ENCODE measurements around the gene C9. TPM values are rescaled to one million over a fixed set of nuclear protein-coding genes. Genes with fewer than 3 reads are reported as not detected.
A peak's percentile ranks its signal among the peaks of the same experiment; 100 is the strongest.
"Not testable (repeated sequence)": the region's sequence is repeated elsewhere in the genome, so short reads cannot be mapped to it uniquely, and the experiment has no call there.

Gene C9
- total RNA-seq, 1 donor from 2014 or later, result not detected

DNA sequence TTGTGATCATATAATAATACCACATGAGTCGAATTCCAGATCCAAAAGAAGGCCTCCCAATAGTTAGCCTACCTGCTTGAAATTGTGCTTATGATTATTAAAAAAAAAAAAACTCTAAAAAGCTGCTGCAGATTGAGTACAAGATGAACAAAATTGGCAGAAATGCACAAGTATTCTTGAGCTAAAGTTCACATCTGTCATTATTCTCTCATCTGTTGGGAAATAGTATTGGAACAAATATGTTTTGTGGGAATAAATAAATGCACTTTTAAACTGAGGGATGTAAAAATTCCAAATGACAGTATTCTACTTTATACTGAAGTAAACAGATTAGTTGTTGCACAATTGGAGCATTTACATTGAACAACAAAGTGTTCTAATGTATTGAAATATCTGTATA is 44.7 kb upstream of the C9 start:
- H3K27me3 ChIP-seq, result no peaks in the 10 kb centered on the region
- H3K27ac ChIP-seq, result no peak overlapping the region
- no peaks in the 10 kb centered on the region for H3K9me3 ChIP-seq
- H3K4me3 ChIP-seq, result no peak overlapping the region
- TF ChIP-seq, protein P1, sequence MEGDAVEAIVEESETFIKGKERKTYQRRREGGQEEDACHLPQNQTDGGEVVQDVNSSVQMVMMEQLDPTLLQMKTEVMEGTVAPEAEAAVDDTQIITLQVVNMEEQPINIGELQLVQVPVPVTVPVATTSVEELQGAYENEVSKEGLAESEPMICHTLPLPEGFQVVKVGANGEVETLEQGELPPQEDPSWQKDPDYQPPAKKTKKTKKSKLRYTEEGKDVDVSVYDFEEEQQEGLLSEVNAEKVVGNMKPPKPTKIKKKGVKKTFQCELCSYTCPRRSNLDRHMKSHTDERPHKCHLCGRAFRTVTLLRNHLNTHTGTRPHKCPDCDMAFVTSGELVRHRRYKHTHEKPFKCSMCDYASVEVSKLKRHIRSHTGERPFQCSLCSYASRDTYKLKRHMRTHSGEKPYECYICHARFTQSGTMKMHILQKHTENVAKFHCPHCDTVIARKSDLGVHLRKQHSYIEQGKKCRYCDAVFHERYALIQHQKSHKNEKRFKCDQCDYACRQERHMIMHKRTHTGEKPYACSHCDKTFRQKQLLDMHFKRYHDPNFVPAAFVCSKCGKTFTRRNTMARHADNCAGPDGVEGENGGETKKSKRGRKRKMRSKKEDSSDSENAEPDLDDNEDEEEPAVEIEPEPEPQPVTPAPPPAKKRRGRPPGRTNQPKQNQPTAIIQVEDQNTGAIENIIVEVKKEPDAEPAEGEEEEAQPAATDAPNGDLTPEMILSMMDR (IDR thresholded peaks at IDR 0.05), result no peak
- no peak for TF ChIP-seq POLR2A (IDR thresholded peaks at IDR 0.05)
- no peak for TF ChIP-seq POLR2AphosphoS5 (IDR thresholded peaks at IDR 0.05; ENCODE audit: insufficient read depth in 1 of 2, low read depth in 1 of 2)
- no peaks in the 10 kb centered on the region for H3K36me3 ChIP-seq
- no peak for DNase-seq (ENCODE audit: extremely low spot score in 2 of 2)
- intact Hi-C loops (cut with DNase I), result no loop called here
- peaks cover 54% of the 10 kb centered on the region for H3K4me1 ChIP-seq

DNA sequence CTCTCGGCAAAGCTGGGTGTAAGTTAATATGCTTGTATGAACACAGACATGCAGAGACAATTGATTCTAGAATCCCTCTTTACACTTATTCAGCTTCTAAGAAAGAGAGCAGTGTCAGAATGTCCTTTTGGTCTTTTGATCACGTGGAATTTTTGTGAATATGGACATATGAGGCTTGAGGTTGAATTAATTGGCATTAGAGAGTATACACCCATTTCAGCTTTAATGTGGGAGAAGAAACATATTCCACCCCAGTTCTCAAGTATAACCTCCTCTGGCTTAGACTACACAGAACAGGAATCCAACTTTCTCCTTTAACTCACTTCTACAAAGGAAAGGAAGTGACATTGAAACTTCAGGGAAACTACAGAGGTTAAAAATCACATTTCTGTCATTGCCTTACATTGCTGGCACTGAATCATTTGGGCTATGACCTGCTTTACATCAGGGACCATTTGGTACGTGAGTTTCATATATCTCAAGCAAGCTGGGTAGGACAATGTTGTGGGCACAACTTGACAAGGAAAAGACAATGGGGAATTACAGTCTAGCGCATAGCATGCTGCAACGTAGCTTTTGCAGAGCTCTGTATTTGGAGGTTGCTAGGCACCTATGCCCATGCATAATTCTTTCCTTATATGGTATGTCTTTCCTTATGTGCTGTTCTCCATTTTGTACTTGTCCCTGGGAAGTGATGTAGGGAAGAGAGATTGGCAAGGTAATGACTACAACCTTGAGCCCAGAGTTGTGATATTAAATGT is 41.0 kb upstream of the C9 start:
- no peak for DNase-seq (ENCODE audit: extremely low spot score in 2 of 2)
- Histone ChIP-seq H3K4me3 (no peak overlapping the region), H3K27ac (no peak overlapping the region), H3K27me3 (no peaks in the 10 kb centered on the region), H3K9me3 (no peaks in the 10 kb centered on the region), H3K36me3 (no peaks in the 10 kb centered on the region), H3K4me1 (peaks cover 52% of the 10 kb centered on the region)
- TF ChIP-seq, protein P1 (IDR thresholded peaks at IDR 0.05), result no peak
- TF ChIP-seq POLR2A (IDR thresholded peaks at IDR 0.05) (no peak), POLR2AphosphoS5 (IDR thresholded peaks at IDR 0.05; ENCODE audit: insufficient read depth in 1 of 2, low read depth in 1 of 2) (no peak)
- intact Hi-C loops (cut with DNase I), result no loop called here

DNA sequence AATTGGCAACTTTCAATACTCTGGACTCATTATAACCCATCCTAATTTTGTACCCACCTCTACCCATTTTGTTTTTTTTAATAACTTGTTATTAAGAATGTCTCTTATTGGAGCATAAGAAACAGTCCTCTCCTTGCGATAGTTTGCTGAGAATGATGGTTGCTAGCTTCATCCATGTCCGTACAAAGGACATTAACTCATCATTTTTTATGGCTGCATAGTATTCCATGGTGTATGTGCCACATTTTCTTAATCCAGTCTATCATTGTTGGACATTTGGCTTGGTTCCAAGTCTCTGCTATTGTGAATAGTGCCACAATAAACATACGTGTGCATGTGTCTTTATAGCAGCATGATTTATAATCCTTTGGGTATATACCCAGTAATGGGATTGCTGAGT is 39.5 kb upstream of the C9 start:
- H3K4me1 ChIP-seq, result peaks cover 48% of the 10 kb centered on the region
- DNase-seq (ENCODE audit: extremely low spot score in 2 of 2); intact Hi-C loops (cut with DNase I); H3K27me3 ChIP-seq; H3K9me3 ChIP-seq; H3K4me3 ChIP-seq; H3K36me3 ChIP-seq; H3K27ac ChIP-seq: not testable (repeated sequence)

GRCh38 chr5:39402140-39402539 is 37.8 kb upstream of the C9 start:
- H3K4me3 ChIP-seq; H3K9me3 ChIP-seq; H3K27me3 ChIP-seq; H3K36me3 ChIP-seq; intact Hi-C loops (cut with DNase I); DNase-seq (ENCODE audit: extremely low spot score in 2 of 2): not testable (repeated sequence)
- peak overlapping the region; percentile 77 for H3K27ac ChIP-seq
- H3K4me1 ChIP-seq, result peaks cover 48% of the 10 kb centered on the region

DNA sequence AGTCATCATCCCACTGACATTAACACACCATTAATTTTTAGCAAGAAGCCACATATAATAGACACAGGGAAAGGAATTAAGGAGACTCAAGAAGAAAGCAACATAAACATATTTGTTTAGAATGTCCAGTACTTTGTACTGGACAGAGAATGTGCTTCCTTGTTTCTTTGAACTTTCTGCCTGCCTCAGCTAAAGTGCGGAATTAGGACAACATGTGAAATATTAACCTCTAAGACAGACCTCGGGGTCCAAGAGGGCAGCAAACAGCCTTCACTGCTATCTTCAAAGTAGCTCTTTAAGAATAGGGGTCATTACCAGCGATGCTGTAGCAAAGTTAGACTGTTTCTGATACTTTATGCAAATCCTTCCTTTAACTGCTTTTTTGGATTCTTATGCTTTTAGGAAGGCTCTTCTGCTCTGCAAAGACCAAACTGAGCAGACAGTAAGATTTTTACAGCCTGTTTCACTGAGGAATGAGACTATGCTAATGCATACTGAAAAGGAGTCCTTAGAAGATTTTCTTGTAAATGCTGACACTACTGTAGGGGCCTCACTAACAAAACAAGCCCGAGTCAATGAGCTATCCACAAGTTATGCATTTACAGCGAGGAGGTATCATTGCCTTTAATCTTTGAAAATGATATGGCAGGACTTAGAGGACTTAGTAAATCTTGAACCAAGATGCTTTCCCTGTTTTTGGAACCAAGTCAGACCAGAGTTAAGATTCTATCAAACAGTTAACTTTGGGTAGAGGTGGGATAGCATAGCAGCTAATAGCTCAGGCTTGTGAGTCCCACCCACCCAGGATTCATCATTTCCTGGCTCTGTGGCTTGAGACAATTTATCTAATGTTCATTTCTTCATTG is 36.7 kb upstream of the C9 start:
- H3K4me1 ChIP-seq, result peaks cover 55% of the 10 kb centered on the region
- intact Hi-C loops (cut with DNase I), result no loop called here
- no peaks in the 10 kb centered on the region for H3K36me3 ChIP-seq
- H3K4me3 ChIP-seq, result no peak overlapping the region
- no peak for DNase-seq (ENCODE audit: extremely low spot score in 2 of 2)
- no peaks in the 10 kb centered on the region for H3K9me3 ChIP-seq
- peak overlapping the region; percentile 77 for H3K27ac ChIP-seq
- H3K27me3 ChIP-seq, result no peaks in the 10 kb centered on the region
- TF ChIP-seq POLR2A (IDR thresholded peaks at IDR 0.05) (no peak), POLR2AphosphoS5 (IDR thresholded peaks at IDR 0.05; ENCODE audit: insufficient read depth in 1 of 2, low read depth in 1 of 2) (no peak)
- TF ChIP-seq, protein P1 (IDR thresholded peaks at IDR 0.05), result no peak

Data from vagina (tissue), 2 donors.